ENCODE measurements around the gene SMARCD2.
A peak's percentile ranks its signal among the peaks of the same experiment; 100 is the strongest.

GRCh38 chr17:63826468-63827001, 15.9 kb downstream of the SMARCD2 start:
- TF ChIP-seq CTCF (IDR thresholded peaks at IDR 0.05): no peak
- no peak for TF ChIP-seq POLR2A (IDR thresholded peaks at IDR 0.05; ENCODE audit: low read length)
- TF ChIP-seq KDM5A (IDR thresholded peaks at IDR 0.05): peak; percentile 34; the same call in 1 of the 2 replicates
- TF ChIP-seq EP300 (IDR thresholded peaks at IDR 0.05): no peak
- TF ChIP-seq RAD21 (conservative IDR thresholded peaks at IDR 0.05 in 1 of 2, IDR thresholded peaks at IDR 0.05 in 1 of 2): no peak
- TF ChIP-seq MYC (IDR thresholded peaks at IDR 0.05; ENCODE audit: borderline replicate concordance, low read length): no peak
- no peak for TF ChIP-seq PBX3 (IDR thresholded peaks at IDR 0.05)
- no peak for TF ChIP-seq JUNB (IDR thresholded peaks at IDR 0.05)
- no peak for TF ChIP-seq ATOH8 (CRISPR knock-in tag; IDR thresholded peaks at IDR 0.05; ENCODE audit: low read depth)
- TF ChIP-seq REST (IDR thresholded peaks at IDR 0.05): no peak
- no peak for TF ChIP-seq RCOR1 (IDR thresholded peaks at IDR 0.05; ENCODE audit: low read depth, low read length)
- TF ChIP-seq HOXA7 (CRISPR knock-in tag; IDR thresholded peaks at IDR 0.05): no peak
- TF ChIP-seq NR3C1 (IDR thresholded peaks at IDR 0.05): no peak
- TF ChIP-seq CEBPB (IDR thresholded peaks at IDR 0.05): no peak

Measured in A549 (cell line).